Fibroblast of gingiva (primary cell): ENCODE results near the gene HACE1.
A peak's percentile ranks its signal among the peaks of the same experiment; 100 is the strongest.

ENCODE experiments used
- DNase-seq: peaks from one replicate; pipeline ENCODE4 v3.0.0-alpha.2; 2011; ENCODE audit warnings: low read depth

HACE1 gene

DNA sequence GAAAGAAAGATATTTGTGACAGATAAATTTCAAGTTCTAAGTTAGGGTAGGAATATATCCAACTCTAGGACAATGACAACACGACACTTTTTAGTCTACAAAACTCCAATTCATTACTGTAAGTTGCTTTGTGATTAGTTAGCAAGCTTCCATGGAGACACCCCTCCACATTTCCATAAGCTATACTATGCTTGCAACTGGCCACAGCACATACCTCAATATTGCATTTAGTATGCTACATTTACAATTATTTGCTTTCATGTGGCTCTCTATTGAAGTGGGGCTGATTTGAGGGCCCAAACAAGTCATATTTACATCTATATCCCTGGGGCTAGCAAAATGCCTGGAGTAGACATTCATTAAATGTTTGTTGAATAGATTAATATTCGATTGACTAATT lies 129.3 kb downstream of the HACE1 start:
- DNase-seq = no peak

DNA sequence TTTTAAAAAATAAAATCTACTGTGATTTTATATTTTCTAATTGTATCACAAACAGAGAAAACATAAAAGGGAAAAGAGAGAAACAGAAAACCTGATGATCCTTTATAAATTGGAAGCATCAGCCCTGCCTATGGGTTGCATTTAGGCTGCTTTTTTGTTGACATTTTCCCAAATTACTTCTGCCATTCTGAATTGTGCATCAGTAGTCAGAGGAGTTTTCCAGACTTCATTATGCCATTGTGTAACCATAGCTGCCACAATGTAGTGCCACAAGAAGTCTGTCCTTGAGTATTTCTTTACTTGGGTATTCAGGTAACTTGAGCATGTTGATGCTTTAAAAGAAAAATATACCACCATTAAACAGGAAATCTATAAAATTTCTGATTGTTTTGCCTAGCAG lies 130.3 kb downstream of the HACE1 start:
- DNase-seq = no peak

DNA sequence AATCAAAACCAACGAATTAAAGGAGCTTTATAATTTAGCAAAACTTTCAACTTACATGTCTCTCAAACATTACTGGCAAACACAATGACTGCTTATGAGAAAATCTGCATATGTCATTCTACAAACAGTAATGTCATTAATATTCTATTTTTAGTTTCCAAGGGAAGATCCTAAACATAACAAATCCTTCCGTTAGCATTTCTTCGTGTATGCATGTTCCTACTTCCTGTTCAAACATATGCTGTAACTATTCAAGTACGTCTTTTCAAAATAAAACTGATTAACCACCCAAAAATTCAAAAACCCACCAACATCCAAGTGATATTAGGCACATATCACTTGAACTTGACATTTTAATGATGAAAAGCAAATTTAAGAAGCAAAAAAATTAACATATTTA lies 131.3 kb downstream of the HACE1 start:
- no peak for DNase-seq

DNA sequence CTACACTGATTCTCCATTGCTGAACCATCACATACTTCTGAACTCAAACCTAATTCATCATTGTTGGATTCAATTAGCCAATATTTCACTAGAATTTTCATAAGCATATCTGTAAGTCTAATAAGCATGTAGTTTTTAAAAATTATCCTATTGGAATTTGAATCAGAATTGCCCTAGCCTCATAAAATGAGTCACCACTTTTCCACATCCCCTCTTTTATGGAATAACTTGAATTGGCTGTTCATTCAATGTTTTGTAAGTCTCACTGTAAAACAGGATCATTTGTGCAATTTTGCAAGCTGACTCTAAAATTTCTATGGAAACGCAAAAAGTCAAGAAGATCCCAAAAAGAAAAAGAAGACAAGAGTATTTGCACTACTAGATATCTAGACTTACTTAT lies 141.0 kb downstream of the HACE1 start:
- no peak for DNase-seq

- no peak for DNase-seq
Measured at GRCh38 chr6:104716858-104717257, 142.9 kb downstream of the HACE1 start.

- no peak for DNase-seq
Measured at GRCh38 chr6:104714796-104715195, 144.9 kb downstream of the HACE1 start.

GRCh38 chr6:104713982-104714381 lies 145.7 kb downstream of the HACE1 start:
- no peak for DNase-seq

DNA sequence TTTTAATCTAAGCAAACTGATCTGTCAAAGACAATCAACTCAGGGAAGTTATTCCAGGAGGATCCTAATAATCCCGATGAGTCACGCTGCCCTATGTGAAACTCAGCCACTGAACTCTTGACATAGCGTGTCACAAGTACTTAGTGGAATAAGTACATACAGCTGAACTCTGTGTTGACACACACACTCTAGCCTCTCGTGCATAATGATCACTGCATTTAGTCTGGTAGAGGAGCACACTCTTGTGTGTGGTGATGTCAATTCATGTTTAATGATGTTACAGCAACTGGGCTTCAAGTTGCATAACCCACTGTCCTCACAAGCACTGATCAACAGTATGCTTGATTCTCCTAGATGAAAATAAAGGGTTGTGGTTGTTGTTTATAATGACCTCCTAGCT lies 148.3 kb downstream of the HACE1 start:
- DNase-seq = peak; percentile 57

GRCh38 chr6:104710543-104711335 lies 149.0 kb downstream of the HACE1 start:
- no peak for DNase-seq

GRCh38 chr6:104705916-104706442 lies 153.7 kb downstream of the HACE1 start:
- DNase-seq = no peak

DNA sequence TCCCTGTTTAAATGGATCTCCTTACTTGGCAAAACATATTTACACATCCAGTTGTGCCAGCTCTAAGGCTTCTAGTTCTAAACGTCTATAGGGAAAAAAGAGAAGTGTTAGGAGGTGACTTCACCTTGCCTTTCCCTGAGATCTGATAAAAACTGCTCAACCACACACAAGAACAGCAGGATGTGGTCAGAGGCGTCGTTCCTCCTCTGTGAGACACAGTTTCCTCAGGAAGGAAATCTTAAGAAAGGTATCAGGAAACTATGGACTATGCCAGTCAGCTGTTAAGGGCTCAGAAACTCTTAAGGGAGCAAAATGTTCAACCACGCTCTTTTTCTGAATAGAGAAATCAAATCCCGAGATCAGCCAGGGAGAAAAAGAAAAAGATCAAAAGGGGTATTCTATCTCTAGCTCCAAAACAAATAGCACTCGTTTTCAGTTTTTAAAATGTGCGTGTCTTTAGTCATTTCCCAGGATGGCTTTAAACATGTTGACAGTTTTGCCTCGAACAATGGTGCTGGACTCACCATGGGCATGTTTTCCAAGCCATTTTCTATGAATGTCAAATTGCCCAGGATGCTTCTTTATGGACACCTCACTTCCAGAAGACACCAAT lies 154.5 kb downstream of the HACE1 start:
- no peak for DNase-seq

DNA sequence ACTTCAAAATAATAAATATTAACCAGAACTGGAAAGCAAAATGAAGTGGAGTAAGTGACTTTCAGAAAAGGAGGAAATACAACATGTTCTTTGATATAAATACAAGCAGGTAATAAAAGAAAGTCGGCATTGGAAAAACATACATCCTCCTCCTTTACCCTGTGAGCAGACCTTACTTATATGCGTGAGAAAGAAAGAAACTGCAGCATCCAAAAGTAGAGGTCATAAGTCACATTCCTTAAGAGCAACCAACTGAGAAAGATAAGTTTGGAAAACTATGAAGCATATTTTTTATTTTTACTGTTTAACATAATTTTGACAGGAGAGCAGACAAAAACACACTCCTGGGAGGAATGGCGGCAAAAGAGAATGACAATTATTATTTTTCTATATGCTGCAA lies 155.5 kb downstream of the HACE1 start:
- no peak for DNase-seq

GRCh38 chr6:104702126-104702841 lies 157.4 kb downstream of the HACE1 start:
- no peak for DNase-seq

- no peak for DNase-seq
Measured at GRCh38 chr6:104700371-104701185, 159.1 kb downstream of the HACE1 start.

GRCh38 chr6:104699593-104700329 lies 160.0 kb downstream of the HACE1 start:
- no peak for DNase-seq

DNA sequence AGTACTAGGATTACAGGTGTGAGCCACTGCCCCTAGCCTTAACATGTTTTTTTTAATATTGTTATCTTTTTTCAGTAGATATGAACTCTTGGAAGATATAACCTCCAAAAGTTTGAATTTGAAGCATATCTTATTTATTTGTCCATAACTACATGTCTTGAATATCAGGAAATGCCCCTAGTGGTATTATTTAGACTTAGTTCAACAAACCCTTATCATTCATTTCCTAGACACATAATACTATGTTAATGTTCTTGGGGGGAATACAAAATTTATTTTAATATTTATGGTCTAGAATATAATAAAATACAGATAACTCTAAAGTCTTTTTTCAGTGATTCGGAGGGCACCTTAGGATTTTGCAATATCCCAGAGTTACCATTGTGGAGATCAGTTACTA lies 160.7 kb downstream of the HACE1 start:
- no peak for DNase-seq

- no peak for DNase-seq
Measured at GRCh38 chr6:104692008-104692407, 167.7 kb downstream of the HACE1 start.

DNA sequence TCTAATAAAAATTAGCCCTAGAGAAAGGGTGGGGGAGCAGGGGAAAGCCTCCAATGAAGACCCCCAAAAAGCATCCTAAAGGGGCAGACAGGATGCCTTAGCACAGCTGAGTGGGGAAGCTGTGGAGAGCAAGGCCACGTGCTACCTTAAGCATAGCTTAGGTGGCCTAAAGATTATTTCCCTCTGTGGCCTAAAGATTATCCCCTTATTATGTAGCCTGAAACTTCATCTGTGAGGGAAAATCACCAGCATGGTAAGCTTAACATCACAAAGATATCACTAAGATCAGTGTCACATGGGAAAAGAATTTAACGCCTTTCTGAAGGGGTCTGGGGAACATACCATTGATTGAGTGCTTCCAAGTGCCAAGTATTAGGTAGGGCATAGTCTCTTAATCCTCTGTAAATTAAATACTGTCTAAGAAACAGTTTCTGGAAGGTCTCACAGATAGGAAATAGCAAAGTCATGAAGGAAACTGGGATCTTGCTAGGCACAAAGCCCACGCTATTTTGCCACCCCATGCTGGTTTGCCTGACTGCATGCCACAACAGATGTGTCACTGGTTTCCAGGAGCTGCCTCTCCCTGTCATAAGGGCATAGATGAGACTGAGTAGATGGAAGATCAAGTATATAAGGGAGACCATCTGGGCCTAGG lies 170.0 kb downstream of the HACE1 start:
- DNase-seq = peak; percentile 11

GRCh38 chr6:104688283-104688969 lies 171.3 kb downstream of the HACE1 start:
- no peak for DNase-seq

DNA sequence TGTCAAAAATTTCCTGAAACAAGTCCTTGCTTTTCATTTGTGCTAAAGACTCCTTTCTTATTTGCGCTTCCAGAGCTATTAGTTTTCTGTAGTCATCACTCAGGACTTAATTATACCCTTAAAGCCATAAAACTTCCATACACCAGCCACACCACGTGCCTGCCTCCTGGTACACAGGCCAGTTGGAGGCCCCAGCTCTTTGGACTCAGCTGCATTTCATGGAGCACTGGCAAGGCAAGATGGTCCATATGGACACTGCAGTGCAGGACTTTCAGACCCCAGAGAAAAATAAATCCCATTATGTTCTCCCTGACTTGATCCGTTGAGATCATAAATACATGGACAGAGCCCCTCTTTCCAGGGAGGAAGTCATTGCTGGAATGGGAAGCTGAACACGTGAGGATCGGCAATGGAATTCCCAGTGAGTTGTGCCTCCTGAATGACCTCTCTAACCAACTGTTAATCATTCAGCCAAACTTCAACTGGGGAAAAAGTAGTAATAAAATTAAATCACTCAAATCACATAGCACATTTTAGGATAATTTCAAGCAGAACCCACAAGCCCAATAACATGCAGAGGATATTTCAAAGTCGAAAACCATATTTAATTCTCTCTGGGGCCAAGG lies 173.1 kb downstream of the HACE1 start:
- DNase-seq = no peak
